Muscle of leg (tissue), 11 donors: ENCODE results near the gene VWA3A. TPM values are rescaled to one million over a fixed set of nuclear protein-coding genes. Genes with fewer than 3 reads are reported as not detected.
A peak's percentile ranks its signal among the peaks of the same experiment; 100 is the strongest.

Experiments used
- DNase-seq: peaks from one replicate; pipeline ENCODE4 v3.0.0; 2013
- H3K27ac ChIP-seq: one replicate; pipeline ENCODE4 v1.5.1; 2013; ENCODE audit warnings: mild to moderate bottlenecking, low read length, control low read depth
- H3K27me3 ChIP-seq: one replicate; pipeline ENCODE4 v1.6.1; 2013; ENCODE audit warnings: low read length; ENCODE audit not compliant: control insufficient read depth, insufficient read depth
- H3K36me3 ChIP-seq: one replicate; pipeline ENCODE4 v1.6.1; 2013; ENCODE audit warnings: low read length; ENCODE audit not compliant: control insufficient read depth, insufficient read depth
- H3K4me1 ChIP-seq: one replicate; pipeline ENCODE4 v1.6.1; 2013; ENCODE audit warnings: low read length; ENCODE audit not compliant: control insufficient read depth, insufficient read depth
- H3K4me3 ChIP-seq: one replicate; pipeline ENCODE4 v1.5.1; 2013; ENCODE audit warnings: low read length, control low read depth
- H3K9me3 ChIP-seq: replicated peaks from 2 replicates; pipeline ENCODE4 v1.6.1; 2013; ENCODE audit warnings: low read depth, low read length; ENCODE audit not compliant: control insufficient read depth
- WGBS: methylation state at CpG from one replicate; pipeline ENCODE4 v1.1.5; 2013; ENCODE audit warnings: missing lambda C conversion rate; ENCODE audit not compliant: insufficient coverage; 5-methylcytosine and 5-hydroxymethylcytosine counted together
- polyA plus RNA-seq, 8 donors: library from polyadenylated mRNA; unstranded; fragments of 120-200 nt; gene quantifications; one replicate each; pipeline versions ENCODE4 v1.2.1 to v1.2.3, GENCODE V29; 2013; ENCODE audit warnings: inconsistent platforms in 1 of 8, low replicate concordance in 1 of 8; ENCODE audit not compliant: insufficient read length in 8 of 8, insufficient read depth in 1 of 8
- total RNA-seq: library from RNA; stranded (reverse); fragments of 120-200 nt; gene quantifications from one replicate; pipeline ENCODE4 v1.2.4, GENCODE V29; 2013

Gene VWA3A
- total and polyA plus RNA-seq, 9 donors: 0.08 to 0.53 (median 0.19) TPM; not detected in 1

- no peaks in the 10 kb centered on the region for H3K36me3 ChIP-seq
- DNase-seq: no peak
- no peak overlapping the region for H3K27ac ChIP-seq
- no peaks in the 10 kb centered on the region for H3K4me1 ChIP-seq
- H3K27me3 ChIP-seq: peaks cover 2% of the 10 kb centered on the region
- WGBS: 65% methylated on average over 14 of the region's 18 CpGs
- no peaks in the 10 kb centered on the region for H3K9me3 ChIP-seq
- H3K4me3 ChIP-seq: no peak overlapping the region
Measured at GRCh38 chr16:22177968-22178930, 85.9 kb downstream of the VWA3A start.

- no peak for DNase-seq
- Histone ChIP-seq H3K36me3 (no peaks in the 10 kb centered on the region), H3K9me3 (no peaks in the 10 kb centered on the region), H3K4me3 (no peak overlapping the region), H3K27ac (no peak overlapping the region), H3K4me1 (no peaks in the 10 kb centered on the region), H3K27me3 (peaks cover 2% of the 10 kb centered on the region)
- WGBS: 83% methylated on average over 10 of the region's 11 CpGs
Measured at GRCh38 chr16:22181426-22181825, 89.1 kb downstream of the VWA3A start.

DNA sequence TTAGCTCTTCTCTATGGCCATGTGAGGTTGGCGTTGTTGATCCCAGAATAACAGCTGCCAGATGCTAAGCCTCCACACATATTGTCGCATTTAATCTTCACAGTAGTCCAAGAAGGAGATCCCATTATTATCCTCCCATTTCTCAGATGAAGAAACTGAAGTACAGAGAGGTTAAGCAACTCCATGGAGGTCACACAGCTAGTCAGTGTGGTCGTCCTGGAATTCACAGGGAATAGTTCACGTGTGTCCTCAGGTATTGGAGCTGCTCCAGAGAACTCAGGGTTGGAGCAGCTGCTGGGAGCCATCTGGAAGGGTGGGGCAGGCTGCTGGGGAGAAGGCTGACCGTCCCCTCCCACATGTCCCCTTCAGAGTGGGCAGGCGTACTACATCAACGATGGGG, 89.5 kb downstream of the VWA3A start:
- 70% methylated on average over 5 of the region's 7 CpGs for WGBS
- no peaks in the 10 kb centered on the region for H3K4me1 ChIP-seq
- no peaks in the 10 kb centered on the region for H3K9me3 ChIP-seq
- no peak for DNase-seq
- peaks cover 2% of the 10 kb centered on the region for H3K27me3 ChIP-seq
- no peak overlapping the region for H3K4me3 ChIP-seq
- no peaks in the 10 kb centered on the region for H3K36me3 ChIP-seq
- H3K27ac ChIP-seq: no peak overlapping the region

DNA sequence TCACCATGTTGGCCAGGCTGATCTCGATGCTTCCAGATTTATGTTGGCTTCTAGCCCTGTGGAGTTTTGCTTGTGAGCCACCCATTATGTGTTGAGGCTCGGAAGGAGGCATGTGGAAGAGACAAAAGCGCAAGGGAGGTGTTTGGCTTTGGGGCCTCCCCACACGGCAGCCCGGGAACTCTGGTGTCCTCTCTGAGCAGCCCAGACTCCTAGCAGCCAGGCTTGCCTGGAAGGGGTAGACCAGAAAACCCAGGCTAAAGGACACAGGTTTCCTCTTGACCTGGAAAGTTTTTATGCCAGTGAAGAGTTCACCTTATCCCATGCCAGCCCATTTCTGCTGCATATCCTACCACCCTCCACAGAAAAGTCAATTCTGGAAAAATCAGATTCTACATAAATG, 91.0 kb downstream of the VWA3A start:
- WGBS: 91% methylated on average over 5 of the region's 5 CpGs
- Histone ChIP-seq H3K4me1 (no peaks in the 10 kb centered on the region), H3K36me3 (no peaks in the 10 kb centered on the region), H3K27ac (no peak overlapping the region), H3K9me3 (no peaks in the 10 kb centered on the region), H3K27me3 (peaks cover 2% of the 10 kb centered on the region), H3K4me3 (no peak overlapping the region)
- no peak for DNase-seq

GRCh38 chr16:22183901-22184614, 91.7 kb downstream of the VWA3A start:
- H3K9me3 ChIP-seq: no peaks in the 10 kb centered on the region
- peaks cover 5% of the 10 kb centered on the region for H3K4me1 ChIP-seq
- 75% methylated on average over 7 of the region's 11 CpGs for WGBS
- no peak overlapping the region for H3K27ac ChIP-seq
- no peak for DNase-seq
- H3K36me3 ChIP-seq: no peaks in the 10 kb centered on the region
- H3K27me3 ChIP-seq: peaks cover 2% of the 10 kb centered on the region
- H3K4me3 ChIP-seq: no peak overlapping the region

- Histone ChIP-seq H3K27ac (no peak overlapping the region), H3K36me3 (no peaks in the 10 kb centered on the region), H3K4me3 (no peak overlapping the region), H3K27me3 (peaks cover 2% of the 10 kb centered on the region), H3K4me1 (peaks cover 10% of the 10 kb centered on the region), H3K9me3 (no peaks in the 10 kb centered on the region)
- no peak for DNase-seq
- 78% methylated on average over 6 of the region's 6 CpGs for WGBS
Measured at GRCh38 chr16:22184615-22184968, 92.3 kb downstream of the VWA3A start.

- Histone ChIP-seq H3K27me3 (no peaks in the 10 kb centered on the region), H3K4me1 (peaks cover 17% of the 10 kb centered on the region), H3K36me3 (no peaks in the 10 kb centered on the region), H3K9me3 (no peaks in the 10 kb centered on the region), H3K4me3 (no peak overlapping the region), H3K27ac (no peak overlapping the region)
- 61% methylated on average over 3 of the region's 3 CpGs for WGBS
- no peak for DNase-seq
Measured at GRCh38 chr16:22186517-22186916, 94.2 kb downstream of the VWA3A start.

DNA sequence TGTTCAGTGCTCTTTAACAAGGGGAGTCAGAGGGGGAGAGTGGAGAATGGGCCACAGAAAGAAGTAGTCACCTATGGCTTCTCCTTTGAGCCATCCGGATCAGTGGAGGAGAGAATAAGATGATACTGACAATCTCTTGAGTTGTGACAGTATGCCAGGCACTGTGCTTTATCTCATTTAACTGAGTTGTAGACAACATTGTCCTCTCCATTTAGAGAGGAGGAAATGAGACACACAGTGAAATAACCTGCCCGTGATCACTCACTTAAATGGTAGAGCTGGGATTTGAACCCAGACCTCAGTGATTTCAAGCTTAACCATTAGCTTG, 95.9 kb downstream of the VWA3A start:
- Histone ChIP-seq H3K27ac (no peak overlapping the region), H3K4me3 (no peak overlapping the region), H3K27me3 (no peaks in the 10 kb centered on the region), H3K4me1 (peaks cover 30% of the 10 kb centered on the region), H3K36me3 (no peaks in the 10 kb centered on the region), H3K9me3 (no peaks in the 10 kb centered on the region)
- no peak for DNase-seq
- WGBS: no CpG with 5 or more reads among the region's 2 CpGs

- Histone ChIP-seq H3K9me3 (no peaks in the 10 kb centered on the region), H3K27ac (peak overlapping the region; percentile 100), H3K27me3 (no peaks in the 10 kb centered on the region), H3K36me3 (no peaks in the 10 kb centered on the region), H3K4me3 (no peak overlapping the region), H3K4me1 (peaks cover 30% of the 10 kb centered on the region)
- 13% methylated on average over 4 of the region's 8 CpGs for WGBS
- peak; percentile 89 for DNase-seq
Measured at GRCh38 chr16:22188595-22189442, 96.5 kb downstream of the VWA3A start.
